ENCODE data around the gene CLEC2A.

DNA sequence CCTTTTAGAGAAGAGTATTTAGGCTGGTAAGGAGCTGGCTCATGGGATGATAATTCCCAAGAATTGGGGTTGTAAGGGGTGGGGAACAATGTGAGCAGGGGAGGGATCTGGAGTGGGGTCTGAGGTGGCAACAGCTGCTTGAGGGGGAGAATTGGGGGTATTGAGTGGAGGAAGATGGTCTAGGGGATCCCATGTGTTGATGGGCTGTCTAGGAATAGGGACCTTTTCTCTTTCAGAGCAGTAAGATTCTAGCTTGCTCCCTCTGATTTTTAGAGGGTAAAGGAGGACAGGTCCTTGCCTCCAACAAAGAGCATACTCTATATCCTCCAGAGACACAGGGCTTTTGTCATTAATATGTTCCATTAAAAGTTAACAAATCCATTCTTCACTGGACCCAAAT, 22.4 kb downstream of the CLEC2A start:
- TF ChIP-seq POLR2A (IDR thresholded peaks at IDR 0.05) = no peak
- TF ChIP-seq, protein P1, sequence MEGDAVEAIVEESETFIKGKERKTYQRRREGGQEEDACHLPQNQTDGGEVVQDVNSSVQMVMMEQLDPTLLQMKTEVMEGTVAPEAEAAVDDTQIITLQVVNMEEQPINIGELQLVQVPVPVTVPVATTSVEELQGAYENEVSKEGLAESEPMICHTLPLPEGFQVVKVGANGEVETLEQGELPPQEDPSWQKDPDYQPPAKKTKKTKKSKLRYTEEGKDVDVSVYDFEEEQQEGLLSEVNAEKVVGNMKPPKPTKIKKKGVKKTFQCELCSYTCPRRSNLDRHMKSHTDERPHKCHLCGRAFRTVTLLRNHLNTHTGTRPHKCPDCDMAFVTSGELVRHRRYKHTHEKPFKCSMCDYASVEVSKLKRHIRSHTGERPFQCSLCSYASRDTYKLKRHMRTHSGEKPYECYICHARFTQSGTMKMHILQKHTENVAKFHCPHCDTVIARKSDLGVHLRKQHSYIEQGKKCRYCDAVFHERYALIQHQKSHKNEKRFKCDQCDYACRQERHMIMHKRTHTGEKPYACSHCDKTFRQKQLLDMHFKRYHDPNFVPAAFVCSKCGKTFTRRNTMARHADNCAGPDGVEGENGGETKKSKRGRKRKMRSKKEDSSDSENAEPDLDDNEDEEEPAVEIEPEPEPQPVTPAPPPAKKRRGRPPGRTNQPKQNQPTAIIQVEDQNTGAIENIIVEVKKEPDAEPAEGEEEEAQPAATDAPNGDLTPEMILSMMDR (IDR thresholded peaks at IDR 0.05 in 4 of 5, conservative IDR thresholded peaks at IDR 0.05 in 1 of 5) = no peak
